ENCODE results near the gene FLNB. TPM values are rescaled to one million over a fixed set of nuclear protein-coding genes. Genes with fewer than 3 reads are reported as not detected.

The FLNB gene
- total RNA-seq, 1 experiment from 2014 or later, result 309 TPM

- in situ Hi-C loops (cut with HindIII; ENCODE audit: low pct_unique_long_range_greater_than_20kb, low sequenced_read_pairs) (no loop called here), intact Hi-C loops (cut with micrococcal nuclease; ENCODE audit: unreplicated experiment) (no loop called here)
- H3K9me3 ChIP-seq (ENCODE audit: control insufficient read depth, insufficient read depth, low read depth, low read length), result no peaks in the 10 kb centered on the region
- DNase-seq (ENCODE audit: low read depth, low spot score) (no peak), ATAC-seq (peak; percentile 61)
- BruUV-seq (replicated peaks), result no TSS peak
- no peaks in the 10 kb centered on the region for H3K27me3 ChIP-seq (ENCODE audit: control insufficient read depth, insufficient read depth, low read length)
- H3K36me3 ChIP-seq (ENCODE audit: control insufficient read depth, insufficient read depth, low read length), result peaks cover 8% of the 10 kb centered on the region
- POLR2A ChIA-PET, result no interaction called here
- peaks cover 39% of the 10 kb centered on the region for H3K4me1 ChIP-seq (ENCODE audit: control insufficient read depth, insufficient read depth, low read length)
- CTCF ChIA-PET, result interaction anchor here (1.0 kb wide), 1 partner anchor 173 kb away, joined by 5 read pairs; no protein-coding TSS in a partner anchor
- TF ChIP-seq POLR2AphosphoS5 (IDR thresholded peaks at IDR 0.05; ENCODE audit: low read depth, low read length) (no peak), TCF7L2 (IDR thresholded peaks at IDR 0.05; ENCODE audit: low read depth, low read length) (no peak)
- TF ChIP-seq, protein P1, sequence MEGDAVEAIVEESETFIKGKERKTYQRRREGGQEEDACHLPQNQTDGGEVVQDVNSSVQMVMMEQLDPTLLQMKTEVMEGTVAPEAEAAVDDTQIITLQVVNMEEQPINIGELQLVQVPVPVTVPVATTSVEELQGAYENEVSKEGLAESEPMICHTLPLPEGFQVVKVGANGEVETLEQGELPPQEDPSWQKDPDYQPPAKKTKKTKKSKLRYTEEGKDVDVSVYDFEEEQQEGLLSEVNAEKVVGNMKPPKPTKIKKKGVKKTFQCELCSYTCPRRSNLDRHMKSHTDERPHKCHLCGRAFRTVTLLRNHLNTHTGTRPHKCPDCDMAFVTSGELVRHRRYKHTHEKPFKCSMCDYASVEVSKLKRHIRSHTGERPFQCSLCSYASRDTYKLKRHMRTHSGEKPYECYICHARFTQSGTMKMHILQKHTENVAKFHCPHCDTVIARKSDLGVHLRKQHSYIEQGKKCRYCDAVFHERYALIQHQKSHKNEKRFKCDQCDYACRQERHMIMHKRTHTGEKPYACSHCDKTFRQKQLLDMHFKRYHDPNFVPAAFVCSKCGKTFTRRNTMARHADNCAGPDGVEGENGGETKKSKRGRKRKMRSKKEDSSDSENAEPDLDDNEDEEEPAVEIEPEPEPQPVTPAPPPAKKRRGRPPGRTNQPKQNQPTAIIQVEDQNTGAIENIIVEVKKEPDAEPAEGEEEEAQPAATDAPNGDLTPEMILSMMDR (IDR thresholded peaks at IDR 0.05), result peak; percentile 92
- TF ChIP-seq, protein P2, sequence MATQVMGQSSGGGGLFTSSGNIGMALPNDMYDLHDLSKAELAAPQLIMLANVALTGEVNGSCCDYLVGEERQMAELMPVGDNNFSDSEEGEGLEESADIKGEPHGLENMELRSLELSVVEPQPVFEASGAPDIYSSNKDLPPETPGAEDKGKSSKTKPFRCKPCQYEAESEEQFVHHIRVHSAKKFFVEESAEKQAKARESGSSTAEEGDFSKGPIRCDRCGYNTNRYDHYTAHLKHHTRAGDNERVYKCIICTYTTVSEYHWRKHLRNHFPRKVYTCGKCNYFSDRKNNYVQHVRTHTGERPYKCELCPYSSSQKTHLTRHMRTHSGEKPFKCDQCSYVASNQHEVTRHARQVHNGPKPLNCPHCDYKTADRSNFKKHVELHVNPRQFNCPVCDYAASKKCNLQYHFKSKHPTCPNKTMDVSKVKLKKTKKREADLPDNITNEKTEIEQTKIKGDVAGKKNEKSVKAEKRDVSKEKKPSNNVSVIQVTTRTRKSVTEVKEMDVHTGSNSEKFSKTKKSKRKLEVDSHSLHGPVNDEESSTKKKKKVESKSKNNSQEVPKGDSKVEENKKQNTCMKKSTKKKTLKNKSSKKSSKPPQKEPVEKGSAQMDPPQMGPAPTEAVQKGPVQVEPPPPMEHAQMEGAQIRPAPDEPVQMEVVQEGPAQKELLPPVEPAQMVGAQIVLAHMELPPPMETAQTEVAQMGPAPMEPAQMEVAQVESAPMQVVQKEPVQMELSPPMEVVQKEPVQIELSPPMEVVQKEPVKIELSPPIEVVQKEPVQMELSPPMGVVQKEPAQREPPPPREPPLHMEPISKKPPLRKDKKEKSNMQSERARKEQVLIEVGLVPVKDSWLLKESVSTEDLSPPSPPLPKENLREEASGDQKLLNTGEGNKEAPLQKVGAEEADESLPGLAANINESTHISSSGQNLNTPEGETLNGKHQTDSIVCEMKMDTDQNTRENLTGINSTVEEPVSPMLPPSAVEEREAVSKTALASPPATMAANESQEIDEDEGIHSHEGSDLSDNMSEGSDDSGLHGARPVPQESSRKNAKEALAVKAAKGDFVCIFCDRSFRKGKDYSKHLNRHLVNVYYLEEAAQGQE (IDR thresholded peaks at IDR 0.05; ENCODE audit: insufficient read depth in 1 of 2, low read depth in 2 of 2, low read length in 1 of 2), result no peak
- H3K4me3 ChIP-seq (ENCODE audit: low read depth in 2 of 2, low read length in 2 of 2), result no peak overlapping the region
- H3K27ac ChIP-seq (ENCODE audit: low read length), result peak overlapping the region; percentile 45; the same call in 1 of the 2 replicates
Observed at GRCh38 chr3:58167431-58168351, 159.5 kb downstream of the FLNB start.

- H3K36me3 ChIP-seq (ENCODE audit: control insufficient read depth, insufficient read depth, low read length), result peaks cover 8% of the 10 kb centered on the region
- H3K27ac ChIP-seq (ENCODE audit: low read length), result no peak overlapping the region
- no peak for TF ChIP-seq TCF7L2 (IDR thresholded peaks at IDR 0.05; ENCODE audit: low read depth, low read length)
- no peak for TF ChIP-seq POLR2AphosphoS5 (IDR thresholded peaks at IDR 0.05; ENCODE audit: low read depth, low read length)
- no peak for TF ChIP-seq SIN3A (IDR thresholded peaks at IDR 0.05; ENCODE audit: borderline replicate concordance, insufficient read depth, low read depth, low read length)
- TF ChIP-seq, protein P1 (IDR thresholded peaks at IDR 0.05), result no peak
- TF ChIP-seq, protein P2 (IDR thresholded peaks at IDR 0.05; ENCODE audit: insufficient read depth in 1 of 2, low read depth in 2 of 2, low read length in 1 of 2), result no peak
- ATAC-seq, result no peak
- intact Hi-C loops (cut with micrococcal nuclease; ENCODE audit: unreplicated experiment) (no loop called here), in situ Hi-C loops (cut with HindIII; ENCODE audit: low pct_unique_long_range_greater_than_20kb, low sequenced_read_pairs) (no loop called here)
- H3K27me3 ChIP-seq (ENCODE audit: control insufficient read depth, insufficient read depth, low read length), result no peaks in the 10 kb centered on the region
- CTCF ChIA-PET, result interaction anchor here (0.7 kb wide), 1 partner anchor 162 kb away, joined by 3 read pairs; no protein-coding TSS in a partner anchor
- POLR2A ChIA-PET, result no interaction called here
- no peaks in the 10 kb centered on the region for H3K9me3 ChIP-seq (ENCODE audit: control insufficient read depth, insufficient read depth, low read depth, low read length)
- no peak overlapping the region for H3K4me3 ChIP-seq (ENCODE audit: low read depth in 2 of 2, low read length in 2 of 2)
- no TSS peak for BruUV-seq (replicated peaks)
- peaks cover 37% of the 10 kb centered on the region for H3K4me1 ChIP-seq (ENCODE audit: control insufficient read depth, insufficient read depth, low read length)
- no peak for DNase-seq (ENCODE audit: low read depth, low spot score)
Observed at GRCh38 chr3:58168498-58168897, 160.3 kb downstream of the FLNB start.

Measured in Panc1 (cell line).